Activated CD4-positive, alpha-beta T cell treated with anti-CD3 and anti-CD28 coated beads, Interleukin-2, amount 10 ng/mL, durations not matched to agents 24 days and 14 days (primary cell): ENCODE measurements around the gene GLOD5. TPM values are rescaled to one million over a fixed set of nuclear protein-coding genes. Genes with fewer than 3 reads are reported as not detected.

Experiments
- DNase-seq: peaks from one replicate; pipeline ENCODE4 v3.0.0; 2022
- H3K27ac Mint-ChIP-seq: one replicate; pipeline ENCODE4 v1.8.0; 2022; ENCODE audit warnings: mild to moderate bottlenecking, mixed read lengths
- H3K27me3 Mint-ChIP-seq: one replicate; pipeline ENCODE4 v1.8.0; 2022; ENCODE audit warnings: mixed read lengths
- H3K36me3 Mint-ChIP-seq: one replicate; pipeline ENCODE4 v1.8.0; 2022; ENCODE audit warnings: low read depth, mild to moderate bottlenecking, mixed read lengths
- H3K4me1 Mint-ChIP-seq: one replicate; pipeline ENCODE4 v1.8.0; 2021; ENCODE audit warnings: mixed read lengths
- H3K4me3 Mint-ChIP-seq: one replicate; pipeline ENCODE4 v1.8.0; 2022; ENCODE audit warnings: mild to moderate bottlenecking, moderate library complexity, mixed read lengths
- H3K9me3 Mint-ChIP-seq: one replicate; pipeline ENCODE4 v1.8.0; 2021; ENCODE audit warnings: mixed read lengths
- intact Hi-C: fragments of 100-400 bp; cut with micrococcal nuclease; formaldehyde crosslinking; loops from one replicate; pipeline ENCODE4 v1.15.1; 2023
- total RNA-seq: library from RNA; stranded (reverse); gene quantifications from 2 replicates; pipeline ENCODE4 v1.2.3, GENCODE V29; 2022

The GLOD5 gene
- total RNA-seq, 1 donor from 2014 or later = not detected

DNA sequence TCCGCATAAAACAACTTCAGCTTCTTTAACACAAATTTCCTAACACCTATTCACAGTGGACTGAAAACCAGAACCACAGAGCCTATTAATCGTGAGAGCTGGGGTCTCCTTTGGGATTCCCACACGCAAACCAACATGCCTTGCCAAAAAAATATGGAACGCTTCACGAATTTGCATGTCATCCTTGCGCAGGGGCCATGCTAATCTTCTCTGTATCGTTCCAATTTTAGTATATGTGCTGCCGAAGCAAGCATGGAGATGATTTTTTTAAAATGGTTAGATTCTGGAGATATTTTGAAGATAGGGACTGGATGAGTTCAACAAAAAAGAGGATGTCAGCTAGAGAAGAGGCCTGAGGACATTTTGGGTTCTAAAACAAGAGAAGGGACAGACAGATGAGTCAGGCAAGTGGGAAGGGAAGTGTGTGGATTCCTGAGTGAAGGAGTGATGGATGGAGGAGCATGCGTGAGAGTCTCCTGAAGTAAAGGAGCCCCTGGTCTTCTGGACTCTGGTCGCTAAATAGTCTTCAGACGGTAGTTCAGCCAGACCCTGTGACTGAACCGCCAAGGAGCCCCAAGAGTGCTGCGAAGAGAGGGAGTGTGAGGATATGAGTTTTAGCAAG, 15.4 kb downstream of the GLOD5 start:
- Mint-ChIP-seq H3K27me3 (peaks cover 16% of the 10 kb centered on the region), H3K4me1 (no peaks in the 10 kb centered on the region), H3K4me3 (no peak overlapping the region), H3K9me3 (no peaks in the 10 kb centered on the region), H3K27ac (no peak overlapping the region), H3K36me3 (no peaks in the 10 kb centered on the region)
- no peak for DNase-seq
- intact Hi-C loops = no loop called here

DNA sequence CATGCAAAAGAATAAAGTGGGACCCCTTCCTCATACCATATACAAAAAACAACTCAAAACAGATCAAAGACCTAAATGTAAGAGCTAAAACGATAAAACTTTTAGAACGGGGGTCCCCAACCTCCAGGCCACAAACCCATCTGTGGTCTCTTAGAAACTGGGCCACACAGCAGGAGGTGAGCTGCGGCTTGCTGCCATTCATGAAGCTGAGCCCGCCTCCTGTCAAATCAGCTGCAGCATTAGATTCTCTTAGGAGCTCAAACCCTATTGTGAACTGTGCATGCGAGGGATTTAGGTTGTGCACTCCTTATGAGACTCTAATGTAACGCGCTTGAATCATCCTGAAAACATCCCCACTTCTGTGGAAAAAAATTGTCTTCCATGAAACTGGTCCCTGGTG, 17.9 kb downstream of the GLOD5 start:
- Mint-ChIP-seq H3K27me3 (peaks cover 16% of the 10 kb centered on the region), H3K27ac (no peak overlapping the region), H3K9me3 (no peaks in the 10 kb centered on the region), H3K4me1 (no peaks in the 10 kb centered on the region), H3K36me3 (no peaks in the 10 kb centered on the region), H3K4me3 (no peak overlapping the region)
- DNase-seq = no peak
- intact Hi-C loops = no loop called here

- intact Hi-C loops = no loop called here
- H3K27ac Mint-ChIP-seq = no peak overlapping the region
- no peak overlapping the region for H3K4me3 Mint-ChIP-seq
- no peaks in the 10 kb centered on the region for H3K4me1 Mint-ChIP-seq
- no peaks in the 10 kb centered on the region for H3K36me3 Mint-ChIP-seq
- no peaks in the 10 kb centered on the region for H3K9me3 Mint-ChIP-seq
- H3K27me3 Mint-ChIP-seq = peaks cover 16% of the 10 kb centered on the region
- no peak for DNase-seq
Observed at GRCh38 chrX:48781705-48782104, 20.2 kb downstream of the GLOD5 start.

DNA sequence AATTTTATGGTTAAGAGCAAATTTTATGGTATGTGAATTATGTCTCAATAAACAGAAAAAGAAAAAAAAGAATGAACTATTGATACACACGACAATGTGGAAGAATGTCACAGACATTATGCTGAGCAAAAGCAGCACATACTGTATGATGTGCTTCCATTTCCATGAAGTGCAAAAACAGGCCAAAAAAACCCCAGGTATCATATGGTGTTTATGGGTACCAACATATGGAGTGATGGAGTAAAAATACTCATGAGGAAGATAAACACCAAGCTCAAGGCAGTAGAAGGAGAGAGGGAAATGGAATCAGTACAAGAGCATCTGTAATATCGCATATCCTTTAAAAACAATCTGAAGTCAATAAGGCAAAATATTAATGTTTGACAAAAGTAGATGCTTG, 20.7 kb downstream of the GLOD5 start:
- Mint-ChIP-seq H3K4me3 (no peak overlapping the region), H3K27ac (no peak overlapping the region), H3K4me1 (peaks cover 3% of the 10 kb centered on the region), H3K36me3 (no peaks in the 10 kb centered on the region), H3K27me3 (peaks cover 16% of the 10 kb centered on the region), H3K9me3 (no peaks in the 10 kb centered on the region)
- intact Hi-C loops = no loop called here
- no peak for DNase-seq

DNA sequence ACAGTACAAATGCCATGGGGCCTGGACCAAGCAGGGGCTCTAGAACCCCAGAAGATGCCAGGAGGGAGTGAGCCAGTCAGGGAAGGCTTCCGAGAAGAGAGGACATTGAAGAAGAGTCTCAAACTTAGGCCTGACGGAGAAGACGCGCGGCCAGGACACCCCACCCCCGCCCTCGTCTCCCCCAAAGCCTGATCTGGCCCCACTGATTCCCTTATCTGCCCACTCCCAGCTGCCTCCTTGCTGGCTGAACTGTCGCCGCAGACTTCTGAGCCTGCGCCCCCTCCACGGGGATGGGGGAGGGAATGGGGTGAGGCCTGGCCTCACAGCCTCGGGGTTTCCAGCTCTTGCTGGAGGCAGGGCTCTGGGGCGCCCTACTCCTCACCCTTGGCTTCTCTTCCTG, 21.2 kb downstream of the GLOD5 start:
- no peaks in the 10 kb centered on the region for H3K9me3 Mint-ChIP-seq
- H3K36me3 Mint-ChIP-seq = no peaks in the 10 kb centered on the region
- H3K4me1 Mint-ChIP-seq = peaks cover 3% of the 10 kb centered on the region

GRCh38 chrX:48784726-48785125, 23.2 kb downstream of the GLOD5 start:
- no peaks in the 10 kb centered on the region for H3K9me3 Mint-ChIP-seq
- H3K4me3 Mint-ChIP-seq = no peak overlapping the region
- intact Hi-C loops = no loop called here
- no peaks in the 10 kb centered on the region for H3K36me3 Mint-ChIP-seq
- H3K27me3 Mint-ChIP-seq = peaks cover 14% of the 10 kb centered on the region
- H3K27ac Mint-ChIP-seq = no peak overlapping the region
- peaks cover 10% of the 10 kb centered on the region for H3K4me1 Mint-ChIP-seq
- DNase-seq = no peak

More for the DNA sequence above, 21.2 kb downstream of the GLOD5 start:
- no peak for DNase-seq
- intact Hi-C loops = no loop called here
- no peak overlapping the region for H3K27ac Mint-ChIP-seq
- H3K27me3 Mint-ChIP-seq = peaks cover 14% of the 10 kb centered on the region
- no peak overlapping the region for H3K4me3 Mint-ChIP-seq

DNA sequence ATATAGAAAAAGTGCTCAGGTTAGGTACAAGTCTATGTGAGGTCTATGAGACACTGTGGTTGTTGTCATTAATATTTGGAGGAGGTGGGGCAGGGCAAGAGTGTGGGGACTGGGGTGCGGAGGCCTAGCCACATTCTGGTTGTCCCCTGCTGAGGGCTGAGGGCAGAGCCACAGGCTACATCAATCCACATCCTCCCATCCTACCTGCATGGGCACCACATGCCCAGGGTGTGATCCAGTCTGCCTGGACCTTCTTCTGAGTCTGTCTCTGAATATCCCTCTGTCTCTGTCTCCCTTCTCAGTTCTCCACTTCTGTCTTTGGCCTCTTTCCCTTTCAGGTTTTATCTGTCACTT, 23.6 kb downstream of the GLOD5 start:
- intact Hi-C loops = no loop called here
- Mint-ChIP-seq H3K4me1 (peaks cover 11% of the 10 kb centered on the region), H3K9me3 (no peaks in the 10 kb centered on the region), H3K27me3 (peaks cover 14% of the 10 kb centered on the region), H3K27ac (no peak overlapping the region), H3K36me3 (no peaks in the 10 kb centered on the region), H3K4me3 (no peak overlapping the region)
- DNase-seq = no peak

DNA sequence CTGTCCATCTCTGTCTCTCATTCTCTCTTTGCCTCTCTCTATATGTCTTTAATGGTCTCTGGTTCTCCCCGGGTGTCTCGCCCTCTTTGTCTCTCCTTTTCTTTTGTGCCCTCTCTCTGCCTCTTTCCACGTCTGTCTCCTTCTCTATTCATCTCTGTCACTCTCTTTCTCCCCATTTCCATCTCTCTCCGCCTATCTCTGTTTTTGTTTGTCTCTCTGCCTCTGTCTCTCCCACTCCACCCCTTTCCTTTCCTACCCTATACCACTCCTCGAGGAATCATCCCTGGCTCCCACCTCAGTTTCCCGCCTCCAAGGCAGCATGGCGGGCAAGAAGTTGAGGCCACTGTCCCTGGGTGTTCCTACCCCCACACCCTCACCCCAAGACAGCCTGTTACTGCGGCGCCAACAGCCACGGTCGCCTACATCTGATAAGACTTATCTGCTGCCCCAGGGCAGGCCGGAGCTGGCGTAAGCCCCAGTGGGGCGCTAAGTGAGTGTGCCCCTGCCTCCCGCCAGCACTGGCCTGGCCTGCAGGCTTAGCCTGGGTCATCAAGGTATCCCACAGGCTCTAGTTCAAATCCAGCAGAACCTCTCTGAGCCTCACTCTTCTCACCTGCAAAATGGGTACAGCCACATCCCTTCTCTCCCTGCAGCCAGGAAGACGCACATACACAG, 24.1 kb downstream of the GLOD5 start:
- intact Hi-C loops = no loop called here
- H3K4me3 Mint-ChIP-seq = no peak overlapping the region
- DNase-seq = no peak
- no peaks in the 10 kb centered on the region for H3K9me3 Mint-ChIP-seq
- H3K36me3 Mint-ChIP-seq = no peaks in the 10 kb centered on the region
- peaks cover 11% of the 10 kb centered on the region for H3K4me1 Mint-ChIP-seq
- no peak overlapping the region for H3K27ac Mint-ChIP-seq
- peaks cover 14% of the 10 kb centered on the region for H3K27me3 Mint-ChIP-seq

- Mint-ChIP-seq H3K27ac (no peak within 1 kb of the TSS), H3K4me3 (no peak within 1 kb of the TSS), H3K4me1 (peaks cover 11% of the 10 kb centered on the region), H3K9me3 (no peaks in the 10 kb centered on the region), H3K27me3 (peaks cover 13% of the 10 kb centered on the region), H3K36me3 (no peaks in the 10 kb centered on the region)
- intact Hi-C loops = no loop called here
- DNase-seq = no peak
Observed at GRCh38 chrX:48786341-48786800, 24.8 kb downstream of the GLOD5 start, which contains the start of gene GATA1. TSS of gene GATA1 (plus strand) at chrX:48786590. CDS start at chrX:48791110, 4,520 bp downstream.

DNA sequence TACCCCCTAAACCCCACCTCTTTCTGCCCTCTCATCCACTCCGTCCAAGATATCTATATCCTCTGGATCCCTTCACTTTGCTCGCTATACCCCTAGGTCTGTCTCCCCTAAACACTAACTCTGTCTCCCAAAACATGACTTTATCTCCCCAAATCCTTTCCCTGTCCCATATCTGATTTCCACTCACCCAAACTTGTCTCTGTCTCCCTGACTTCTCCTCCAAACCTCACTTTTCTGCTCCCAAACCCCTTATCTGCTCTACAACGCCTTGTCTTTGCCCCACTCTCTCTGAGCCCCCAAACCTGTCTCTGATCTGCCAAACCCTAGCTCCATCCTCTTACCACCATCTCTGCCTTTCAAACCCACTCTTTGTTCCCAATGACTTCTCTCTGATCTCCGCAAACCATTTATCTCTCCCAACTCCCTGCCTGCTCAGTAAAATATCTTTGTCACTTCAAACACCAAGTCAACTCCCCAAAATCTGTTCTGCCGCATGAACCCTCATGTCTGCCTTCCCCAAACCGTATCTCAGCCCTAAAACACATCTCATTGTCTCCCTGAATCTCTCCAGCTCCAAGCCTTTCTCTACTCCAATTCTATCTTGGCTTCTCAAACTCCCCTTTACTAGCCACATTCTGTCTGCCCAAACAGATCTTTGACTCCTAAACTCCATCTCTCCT, 25.4 kb downstream of the GLOD5 start:
- intact Hi-C loops = no loop called here
- no peak for DNase-seq
- peaks cover 11% of the 10 kb centered on the region for H3K4me1 Mint-ChIP-seq
- no peak overlapping the region for H3K27ac Mint-ChIP-seq
- peaks cover 13% of the 10 kb centered on the region for H3K27me3 Mint-ChIP-seq
- H3K36me3 Mint-ChIP-seq = no peaks in the 10 kb centered on the region
- no peak overlapping the region for H3K4me3 Mint-ChIP-seq
- no peaks in the 10 kb centered on the region for H3K9me3 Mint-ChIP-seq

DNA sequence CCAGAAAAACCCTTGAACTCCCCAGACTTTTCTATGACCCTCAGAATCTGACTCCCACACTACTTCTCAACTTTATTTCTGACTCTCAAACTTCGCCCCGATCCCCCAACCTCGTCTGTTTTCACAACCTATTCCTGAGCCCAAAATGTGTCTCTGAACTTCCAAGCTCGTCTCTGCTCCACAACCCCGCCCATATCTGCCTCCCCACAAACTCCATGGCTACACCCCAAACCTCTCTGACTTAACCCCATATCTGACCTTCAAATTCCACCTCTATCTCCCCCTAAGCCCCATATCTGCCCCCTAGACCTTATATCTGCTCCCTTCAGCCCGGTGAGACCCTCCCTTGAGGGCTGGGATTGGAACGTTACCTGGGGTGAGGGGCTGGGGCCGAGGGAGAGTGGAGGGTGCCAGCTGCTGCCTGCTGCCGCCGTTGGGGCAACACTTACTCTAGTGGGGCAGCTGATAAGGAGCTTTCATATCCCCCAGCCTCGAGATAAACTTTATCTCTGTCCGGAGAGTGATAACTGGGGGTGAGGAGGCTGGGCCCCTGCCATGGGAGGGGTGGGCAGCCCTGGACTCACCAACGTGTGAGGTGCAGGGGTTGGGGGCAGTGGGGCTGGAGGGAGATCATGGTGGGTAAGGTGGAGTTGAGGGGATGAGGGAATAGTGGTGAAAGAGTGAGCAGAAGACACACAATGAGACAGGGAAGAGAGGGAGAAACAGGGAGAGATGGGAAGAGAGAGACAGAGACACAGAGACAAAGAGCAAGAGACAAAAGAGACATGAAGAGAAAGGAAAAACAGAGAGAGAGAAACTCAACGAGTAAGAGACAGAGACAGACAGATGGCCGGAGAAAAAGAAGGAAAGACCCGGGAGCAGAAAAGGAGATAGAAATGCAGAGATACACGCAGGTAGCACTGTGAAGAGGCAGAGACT, 26.2 kb downstream of the GLOD5 start:
- DNase-seq = no peak
- Mint-ChIP-seq H3K27me3 (peaks cover 13% of the 10 kb centered on the region), H3K36me3 (no peaks in the 10 kb centered on the region), H3K27ac (no peak overlapping the region), H3K4me1 (peaks cover 11% of the 10 kb centered on the region), H3K4me3 (no peak overlapping the region), H3K9me3 (no peaks in the 10 kb centered on the region)
- intact Hi-C loops = no loop called here

- no peak for DNase-seq
- Mint-ChIP-seq H3K4me1 (peaks cover 11% of the 10 kb centered on the region), H3K9me3 (no peaks in the 10 kb centered on the region), H3K4me3 (no peak overlapping the region), H3K36me3 (no peaks in the 10 kb centered on the region), H3K27me3 (peaks cover 13% of the 10 kb centered on the region), H3K27ac (no peak overlapping the region)
- intact Hi-C loops = no loop called here
Observed at GRCh38 chrX:48789366-48790220, 28.0 kb downstream of the GLOD5 start.

DNA sequence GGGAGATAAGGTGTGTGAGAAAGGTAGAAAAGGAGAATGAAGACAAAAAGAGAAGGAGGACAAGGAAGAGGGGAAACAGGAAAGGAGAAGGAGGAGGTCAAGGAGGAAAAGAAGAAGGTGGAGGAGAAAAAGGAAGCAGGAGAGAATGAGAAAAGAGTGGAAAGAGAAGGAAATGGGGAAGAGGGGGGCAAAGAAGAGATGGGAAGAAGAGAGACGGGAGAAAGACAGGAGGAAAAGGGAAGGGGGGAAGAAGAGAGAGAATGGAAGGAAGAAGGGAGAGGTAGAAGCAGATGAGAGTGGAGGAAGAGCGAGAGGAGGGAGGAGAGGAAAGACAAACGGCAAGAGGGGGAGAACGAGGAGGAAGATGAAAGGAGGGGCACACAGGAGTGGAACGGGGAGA, 28.9 kb downstream of the GLOD5 start:
- Mint-ChIP-seq H3K9me3 (no peaks in the 10 kb centered on the region), H3K4me3 (no peak overlapping the region), H3K4me1 (peaks cover 11% of the 10 kb centered on the region), H3K27ac (peak overlapping the region; percentile 20), H3K27me3 (peaks cover 13% of the 10 kb centered on the region), H3K36me3 (no peaks in the 10 kb centered on the region)
- intact Hi-C loops = no loop called here
- no peak for DNase-seq
